PFSK-1 (cell line): ENCODE results near the gene PCED1B.
A peak's percentile ranks its signal among the peaks of the same experiment; 100 is the strongest.

ENCODE experiments used
- FOXP2 ChIP-seq: optimal IDR thresholded peaks from 2 replicates; pipeline ENCODE3; 2011; ENCODE audit warnings: borderline replicate concordance, control low read depth, inconsistent platforms; ENCODE audit not compliant: insufficient read depth; ENCODE audit errors: extremely low read length, extremely low read depth
- POLR2AphosphoS5 ChIP-seq: IDR thresholded peaks from 2 replicates; pipeline ENCODE4 v1.6.1; 2012; ENCODE audit warnings: low read depth, mild to moderate bottlenecking, control low read depth, low read length, moderate library complexity
- SIN3A ChIP-seq: IDR thresholded peaks from 2 replicates; pipeline ENCODE4 v1.6.1; 2012; ENCODE audit warnings: mild to moderate bottlenecking, low read length, moderate library complexity, borderline replicate concordance; ENCODE audit not compliant: insufficient read depth
- TAF1 ChIP-seq: IDR thresholded peaks from 2 replicates; pipeline ENCODE4 v1.6.1; 2012; ENCODE audit warnings: low read length, control low read depth, borderline replicate concordance; ENCODE audit not compliant: insufficient read depth
- TF ChIP-seq, protein P1 (sequence below), 2 experiments: IDR thresholded peaks; 2 replicates each; pipeline versions ENCODE4 v1.6.1 to v1.8.0; 2011 to 2012; ENCODE audit warnings: low read depth in 2 of 2, low read length in 2 of 2, control low read depth in 1 of 2, inconsistent platforms in 1 of 2, mild to moderate bottlenecking in 1 of 2, moderate library complexity in 1 of 2; ENCODE audit not compliant: insufficient read depth in 1 of 2

DNA sequence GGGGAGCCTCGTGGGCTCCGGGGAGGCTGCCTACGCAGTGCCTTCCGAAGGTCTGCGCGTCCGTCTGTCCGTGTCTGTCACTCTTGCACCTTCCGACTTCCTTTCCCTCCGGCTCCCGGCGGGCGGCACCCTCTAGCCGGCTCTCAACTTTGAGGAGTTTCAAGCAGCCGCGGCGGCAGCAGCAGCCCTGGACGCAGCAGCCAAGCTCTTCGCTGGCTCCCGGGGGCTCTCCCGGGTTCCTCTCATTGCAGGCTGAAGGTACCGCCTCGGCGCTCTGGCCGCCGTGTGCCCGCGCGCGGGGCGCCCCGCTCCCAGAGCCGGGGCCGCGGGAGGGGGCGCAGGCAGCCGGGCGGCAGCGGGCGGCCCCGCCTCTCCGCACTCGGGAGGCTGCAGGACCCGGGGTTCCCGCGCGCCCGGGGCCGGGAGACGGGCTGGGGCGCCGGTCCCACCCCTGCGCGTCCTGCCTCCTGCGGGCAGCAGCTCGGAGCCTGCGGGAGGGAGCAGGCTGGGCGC, at the start of gene PCED1B, which contains the start of gene AMIGO2:
- TF ChIP-seq, protein P1, sequence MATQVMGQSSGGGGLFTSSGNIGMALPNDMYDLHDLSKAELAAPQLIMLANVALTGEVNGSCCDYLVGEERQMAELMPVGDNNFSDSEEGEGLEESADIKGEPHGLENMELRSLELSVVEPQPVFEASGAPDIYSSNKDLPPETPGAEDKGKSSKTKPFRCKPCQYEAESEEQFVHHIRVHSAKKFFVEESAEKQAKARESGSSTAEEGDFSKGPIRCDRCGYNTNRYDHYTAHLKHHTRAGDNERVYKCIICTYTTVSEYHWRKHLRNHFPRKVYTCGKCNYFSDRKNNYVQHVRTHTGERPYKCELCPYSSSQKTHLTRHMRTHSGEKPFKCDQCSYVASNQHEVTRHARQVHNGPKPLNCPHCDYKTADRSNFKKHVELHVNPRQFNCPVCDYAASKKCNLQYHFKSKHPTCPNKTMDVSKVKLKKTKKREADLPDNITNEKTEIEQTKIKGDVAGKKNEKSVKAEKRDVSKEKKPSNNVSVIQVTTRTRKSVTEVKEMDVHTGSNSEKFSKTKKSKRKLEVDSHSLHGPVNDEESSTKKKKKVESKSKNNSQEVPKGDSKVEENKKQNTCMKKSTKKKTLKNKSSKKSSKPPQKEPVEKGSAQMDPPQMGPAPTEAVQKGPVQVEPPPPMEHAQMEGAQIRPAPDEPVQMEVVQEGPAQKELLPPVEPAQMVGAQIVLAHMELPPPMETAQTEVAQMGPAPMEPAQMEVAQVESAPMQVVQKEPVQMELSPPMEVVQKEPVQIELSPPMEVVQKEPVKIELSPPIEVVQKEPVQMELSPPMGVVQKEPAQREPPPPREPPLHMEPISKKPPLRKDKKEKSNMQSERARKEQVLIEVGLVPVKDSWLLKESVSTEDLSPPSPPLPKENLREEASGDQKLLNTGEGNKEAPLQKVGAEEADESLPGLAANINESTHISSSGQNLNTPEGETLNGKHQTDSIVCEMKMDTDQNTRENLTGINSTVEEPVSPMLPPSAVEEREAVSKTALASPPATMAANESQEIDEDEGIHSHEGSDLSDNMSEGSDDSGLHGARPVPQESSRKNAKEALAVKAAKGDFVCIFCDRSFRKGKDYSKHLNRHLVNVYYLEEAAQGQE (IDR thresholded peaks at IDR 0.05; ENCODE audit: insufficient read depth in 1 of 2, low read depth in 2 of 2, low read length in 2 of 2), result no peak
- TF ChIP-seq TAF1 (no peak), POLR2AphosphoS5 (no peak), SIN3A (no peak), FOXP2 (peak; percentile 23)
